CD4-positive, alpha-beta T cell treated with Interleukin-21 for 1 hour (primary cell): ENCODE measurements around the gene MAG.

ENCODE experiments used
- DNase-seq: peaks from one replicate; pipeline ENCODE4 v3.0.0-alpha.2; 2020

The MAG gene

GRCh38 chr19:35321291-35321690, 29.3 kb downstream of the MAG start:
- DNase-seq = no peak

- no peak for DNase-seq
Observed at GRCh38 chr19:35322014-35322413, 30.1 kb downstream of the MAG start.

- DNase-seq = no peak
Observed at GRCh38 chr19:35327642-35328041, 35.7 kb downstream of the MAG start.

GRCh38 chr19:35328851-35329285, 36.9 kb downstream of the MAG start, which contains the start of gene CD22:
CD22 (plus strand) TSS chr19:35329187; CDS start chr19:35332041, 2,854 bp downstream.
- DNase-seq = no peak

- no peak for DNase-seq
Observed at GRCh38 chr19:35329323-35329722, 37.4 kb downstream of the MAG start.

GRCh38 chr19:35330475-35330874, 38.5 kb downstream of the MAG start:
- DNase-seq = no peak

- no peak for DNase-seq
Observed at GRCh38 chr19:35331551-35332214, 39.7 kb downstream of the MAG start.

GRCh38 chr19:35332817-35333216, 40.9 kb downstream of the MAG start:
- no peak for DNase-seq

- no peak for DNase-seq
Observed at GRCh38 chr19:35334144-35334753, 42.3 kb downstream of the MAG start.

- no peak for DNase-seq
Observed at GRCh38 chr19:35336166-35336955, 44.4 kb downstream of the MAG start.

- no peak for DNase-seq
Observed at GRCh38 chr19:35337097-35337983, 45.4 kb downstream of the MAG start.

- no peak for DNase-seq
Observed at GRCh38 chr19:35337984-35338296, 46.0 kb downstream of the MAG start.

- DNase-seq = no peak
Observed at GRCh38 chr19:35340431-35340830, 48.5 kb downstream of the MAG start.

- no peak for DNase-seq
Observed at GRCh38 chr19:35341006-35341405, 49.0 kb downstream of the MAG start.

- no peak for DNase-seq
Observed at GRCh38 chr19:35341565-35342225, 49.7 kb downstream of the MAG start.

GRCh38 chr19:35342430-35342829, 50.5 kb downstream of the MAG start:
- DNase-seq = no peak

GRCh38 chr19:35344511-35345031, 52.6 kb downstream of the MAG start:
- no peak for DNase-seq

GRCh38 chr19:35345671-35346111, 53.7 kb downstream of the MAG start:
- no peak for DNase-seq

- DNase-seq = peak; percentile 83
Observed at GRCh38 chr19:35346193-35347052, 54.5 kb downstream of the MAG start.

- peak; percentile 66 for DNase-seq
Observed at GRCh38 chr19:35347171-35347929, 55.4 kb downstream of the MAG start, which contains the start of gene FFAR1. FFAR1 (plus strand) TSS chr19:35347902; CDS start chr19:35351552, 3,650 bp downstream.
